Immature natural killer cell (primary cell): ENCODE measurements around the gene GDF15. TPM values are rescaled to one million over a fixed set of nuclear protein-coding genes. Genes with fewer than 3 reads are reported as not detected.

Experiments
- DNase-seq, 3 donors: peaks; one replicate each; pipeline ENCODE4 v3.0.0; 2022; ENCODE audit warnings: mixed read lengths in 1 of 3
- H3K27ac Mint-ChIP-seq, 6 donors: one replicate each; pipeline ENCODE4 v1.8.0; 2020; ENCODE audit warnings: mixed read lengths in 6 of 6, mild to moderate bottlenecking in 5 of 6, inconsistent platforms in 4 of 6, moderate library complexity in 3 of 6
- H3K27me3 Mint-ChIP-seq, 3 donors: one replicate each; pipeline ENCODE4 v1.8.0; 2020 to 2021; ENCODE audit warnings: low read depth in 3 of 3, mild to moderate bottlenecking in 3 of 3, mixed read lengths in 3 of 3, moderate library complexity in 3 of 3, inconsistent platforms in 1 of 3
- H3K36me3 Mint-ChIP-seq, 3 donors: one replicate each; pipeline ENCODE4 v1.8.0; 2020; ENCODE audit warnings: mixed read lengths in 3 of 3, inconsistent platforms in 2 of 3, mild to moderate bottlenecking in 2 of 3
- H3K4me1 Mint-ChIP-seq, 2 donors: one replicate each; pipeline ENCODE4 v1.8.0; 2020; ENCODE audit warnings: inconsistent platforms in 2 of 2, mild to moderate bottlenecking in 2 of 2, mixed read lengths in 2 of 2, moderate library complexity in 1 of 2
- H3K4me3 Mint-ChIP-seq, 5 donors: one replicate each; pipeline ENCODE4 v1.8.0; 2020; ENCODE audit warnings: mild to moderate bottlenecking in 5 of 5, mixed read lengths in 5 of 5, inconsistent platforms in 3 of 5, moderate library complexity in 3 of 5
- H3K9me3 Mint-ChIP-seq, 6 donors: one replicate each; pipeline ENCODE4 v1.8.0; 2020; ENCODE audit warnings: mild to moderate bottlenecking in 6 of 6, mixed read lengths in 6 of 6, inconsistent platforms in 4 of 6, moderate library complexity in 3 of 6
- polyA plus RNA-seq, 3 donors: library from polyadenylated mRNA; unstranded; fragments of 300-500 nt; fragmentation: Illumina TruSeq; gene quantifications; one replicate each; pipeline ENCODE4 v1.2.3, GENCODE V29; 2021

GDF15 gene
- polyA plus RNA-seq, 3 donors from 2014 or later: not detected

GRCh38 chr19:18436671-18437490 lies 50.9 kb downstream of the GDF15 start:
- peak overlapping the region; percentile 75 to 85 (median 82) for H3K4me3 Mint-ChIP-seq
- no peaks in the 10 kb centered on the region for H3K36me3 Mint-ChIP-seq
- DNase-seq: peak; percentile 73 to 81 (median 78)
- H3K4me1 Mint-ChIP-seq: peaks cover 25 to 43% of the 10 kb centered on the region in 2 donors
- peaks cover 0 to 2% (median 0%) of the 10 kb centered on the region in 6 donors for H3K9me3 Mint-ChIP-seq
- peak overlapping the region in 5 of 6 donors; percentile 23 to 74 (median 64) for H3K27ac Mint-ChIP-seq
- H3K27me3 Mint-ChIP-seq: peaks cover 10 to 28% (median 18%) of the 10 kb centered on the region in 3 donors

- Mint-ChIP-seq H3K27me3 (peaks cover 17 to 35% (median 26%) of the 10 kb centered on the region in 3 donors), H3K9me3 (peaks cover 0 to 6% (median 5%) of the 10 kb centered on the region in 6 donors), H3K4me1 (peaks cover 33 to 44% of the 10 kb centered on the region in 2 donors), H3K27ac (peak within 1 kb of the TSS in 5 of 6 donors; percentile 55 to 74 (median 66)), H3K4me3 (peak within 1 kb of the TSS; percentile 75 to 85 (median 82)), H3K36me3 (peaks cover 4 to 5% (median 4%) of the 10 kb centered on the region in 3 donors)
- peak; percentile 43 to 49 (median 45) for DNase-seq
Observed at GRCh38 chr19:18437491-18438330, 51.8 kb downstream of the GDF15 start, which contains the start of gene ISYNA1. Gene ISYNA1 (minus strand): TSS chr19:18438133. CDS start chr19:18437979, 154 bp downstream.

- Mint-ChIP-seq H3K4me1 (peaks cover 36 to 47% of the 10 kb centered on the region in 2 donors), H3K9me3 (peaks cover 0 to 6% (median 5%) of the 10 kb centered on the region in 6 donors), H3K4me3 (peak overlapping the region in 1 of 5 donors; percentile 33), H3K27ac (peak overlapping the region in 4 of 6 donors; percentile 50 to 66 (median 56)), H3K27me3 (peaks cover 15 to 38% (median 27%) of the 10 kb centered on the region in 3 donors), H3K36me3 (peaks cover 4 to 7% (median 4%) of the 10 kb centered on the region in 3 donors)
- no peak for DNase-seq
Observed at GRCh38 chr19:18438331-18439024, 52.5 kb downstream of the GDF15 start.

Other genes starting within 250 kb of the GDF15 start
- gene PIK3R2, start 233.0 kb upstream of the GDF15 start, polyA plus RNA-seq: 1 to 10 TPM; 1.7 to 4.7 (median 3.5) TPM
- 100 to 1,000 TPM in 1 of 3 donors, 10 to 100 TPM in 2; 49.0 to 184 (median 83.1) TPM for gene IFI30, start 212.3 kb upstream of the GDF15 start, polyA plus RNA-seq
- 10 to 100 TPM; 12.2 to 17.7 (median 15.4) TPM for gene MPV17L2, start 192.9 kb upstream of the GDF15 start, polyA plus RNA-seq
- gene RAB3A, start 182.1 kb upstream of the GDF15 start, polyA plus RNA-seq: 1 to 10 TPM in 2 of 3 donors, under 1 TPM in 1; 0.77 to 1.1 (median 1.1) TPM
- gene PDE4C, start 159.7 kb upstream of the GDF15 start, polyA plus RNA-seq: not detected
- gene IQCN, start 111.7 kb upstream of the GDF15 start, polyA plus RNA-seq: under 1 TPM in 1 of 3 donors, not detected in 2; 0.15 TPM
- 10 to 100 TPM; 15.0 to 71.8 (median 54.7) TPM for gene JUND, start 104.5 kb upstream of the GDF15 start, polyA plus RNA-seq
- 100 to 1,000 TPM; 128 to 189 (median 178) TPM for gene LSM4, start 63.1 kb upstream of the GDF15 start, polyA plus RNA-seq
- gene PGPEP1, start 45.6 kb upstream of the GDF15 start, polyA plus RNA-seq: 10 to 100 TPM in 2 of 3 donors, 1 to 10 TPM in 1; 8.2 to 20.6 (median 17.5) TPM
- gene LRRC25, start 11.5 kb downstream of the GDF15 start, polyA plus RNA-seq: 10 to 100 TPM in 1 of 3 donors, 1 to 10 TPM in 2; 2.7 to 18.1 (median 7.7) TPM
- 100 to 1,000 TPM in 2 of 3 donors, 10 to 100 TPM in 1; 73.5 to 122 (median 107) TPM for gene SSBP4, start 33.2 kb downstream of the GDF15 start, polyA plus RNA-seq
- 10 to 100 TPM; 29.7 to 32.2 (median 31.2) TPM for gene ISYNA1, start 52.0 kb downstream of the GDF15 start, polyA plus RNA-seq
- gene ELL, start 135.9 kb downstream of the GDF15 start, polyA plus RNA-seq: 10 to 100 TPM in 2 of 3 donors, 1 to 10 TPM in 1; 9.1 to 21.1 (median 11.1) TPM
- gene FKBP8, start 157.4 kb downstream of the GDF15 start, polyA plus RNA-seq: 100 to 1,000 TPM in 1 of 3 donors, 10 to 100 TPM in 2; 85.7 to 137 (median 94.5) TPM
- 100 to 1,000 TPM in 1 of 3 donors, 10 to 100 TPM in 2; 85.9 to 134 (median 93.0) TPM for gene KXD1, start 171.7 kb downstream of the GDF15 start, polyA plus RNA-seq
- 1,000 to 10,000 TPM in 1 of 3 donors, 100 to 1,000 TPM in 2; 613 to 1,093 (median 997) TPM for gene UBA52, start 185.7 kb downstream of the GDF15 start, polyA plus RNA-seq
- gene REX1BD, start 202.6 kb downstream of the GDF15 start, polyA plus RNA-seq: 100 to 1,000 TPM; 123 to 175 (median 146) TPM
- 1 to 10 TPM in 1 of 3 donors, under 1 TPM in 1, not detected in 1; 0.89 to 1.2 TPM for gene CRLF1, start 220.6 kb downstream of the GDF15 start, polyA plus RNA-seq
- not detected for gene TMEM59L, start 226.7 kb downstream of the GDF15 start, polyA plus RNA-seq